Fibroblast of skin of right quadriceps (primary cell): ENCODE results near the gene CAMTA1.

Source experiments
- DNase-seq: peaks from one replicate; pipeline ENCODE4 v3.0.0-alpha.2; 2013

The CAMTA1 gene

DNA sequence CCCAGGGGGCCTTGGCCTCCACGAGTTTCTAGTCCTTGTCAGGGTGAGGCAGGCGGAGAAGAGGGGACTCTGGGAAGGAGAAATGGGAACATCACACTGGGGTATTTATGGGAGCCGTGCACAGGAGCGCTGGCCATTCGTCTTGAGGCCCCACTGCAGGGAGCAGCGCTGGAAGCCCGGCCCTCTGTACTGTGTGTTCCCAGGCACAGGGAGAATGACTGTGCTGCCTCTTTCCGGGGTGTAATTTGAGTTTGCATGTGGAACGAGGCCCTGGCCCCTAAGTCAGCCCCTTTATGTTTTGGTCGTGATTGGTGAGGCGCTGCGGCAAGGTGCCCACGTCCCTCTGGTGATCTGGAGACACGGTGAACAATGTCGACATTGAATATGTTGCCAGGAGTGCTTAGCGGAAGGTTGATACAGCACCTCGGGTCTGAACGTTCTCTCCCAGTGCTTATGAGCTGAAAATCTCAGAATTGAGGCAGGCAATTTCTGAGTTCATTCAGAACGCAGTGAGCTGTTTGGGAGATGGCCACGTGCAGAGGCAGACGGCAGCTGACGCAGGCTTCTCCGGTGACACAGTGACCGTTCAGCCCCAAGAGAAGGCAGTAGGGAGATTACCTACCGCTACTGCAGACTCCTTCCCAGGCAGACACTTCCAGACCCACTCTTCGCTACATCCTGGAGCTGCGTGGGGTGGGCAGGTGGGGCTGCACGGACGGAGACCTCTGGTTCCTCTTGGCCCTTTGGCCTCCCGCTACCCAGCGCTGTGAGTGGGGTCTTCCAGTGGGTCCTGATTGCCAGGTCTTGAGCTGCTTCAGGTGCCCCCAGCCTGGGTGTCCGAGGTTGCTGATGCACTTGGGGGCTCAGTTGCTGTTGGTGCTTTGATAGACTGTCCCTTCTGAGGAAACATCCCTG, 265.8 kb downstream of the CAMTA1 start:
- DNase-seq: no peak

DNA sequence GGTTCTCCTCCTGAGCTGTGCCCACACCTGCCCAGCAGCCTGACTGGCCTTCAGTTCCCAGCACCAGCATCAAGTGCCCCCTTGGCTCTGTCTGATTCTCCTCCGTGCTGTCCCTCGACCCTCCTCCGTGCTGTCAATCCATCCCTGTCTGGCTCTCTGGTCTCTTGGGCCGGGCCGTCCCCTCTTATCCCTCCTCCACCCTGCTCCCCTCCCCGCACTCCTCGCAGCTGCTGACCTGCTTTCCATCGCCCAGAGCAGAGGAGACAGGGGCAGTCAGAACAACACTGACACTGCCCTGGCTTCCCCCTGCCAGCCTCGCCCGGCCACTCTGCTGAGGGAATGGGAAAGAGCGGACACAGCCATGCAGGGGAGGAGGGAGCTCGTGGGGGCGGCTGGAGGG, 267.4 kb downstream of the CAMTA1 start:
- DNase-seq: no peak

GRCh38 chr1:7060745-7061144, 275.5 kb downstream of the CAMTA1 start:
- no peak for DNase-seq

- no peak for DNase-seq
Observed at GRCh38 chr1:7062346-7063061, 277.2 kb downstream of the CAMTA1 start.

GRCh38 chr1:7063981-7064380, 278.7 kb downstream of the CAMTA1 start:
- DNase-seq: no peak

DNA sequence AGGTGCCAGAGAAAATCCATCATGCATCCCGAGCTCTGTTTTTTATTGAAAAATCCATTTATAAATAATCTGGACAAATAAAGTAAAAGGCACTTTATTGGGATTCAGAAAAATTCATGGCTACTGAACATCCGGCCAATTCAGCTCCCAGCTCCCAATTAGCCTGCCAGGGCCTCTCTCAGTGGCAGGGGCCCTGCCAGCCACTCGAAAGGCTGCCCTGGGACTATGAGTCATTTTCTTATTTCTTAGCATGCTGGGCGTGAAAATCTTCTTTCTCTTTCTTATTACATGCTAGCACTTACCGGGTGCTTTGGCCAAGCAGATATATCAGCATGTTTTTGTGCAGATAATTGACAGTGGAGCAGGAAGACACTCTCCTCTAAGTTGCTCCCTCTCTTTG, 283.3 kb downstream of the CAMTA1 start:
- DNase-seq: no peak

DNA sequence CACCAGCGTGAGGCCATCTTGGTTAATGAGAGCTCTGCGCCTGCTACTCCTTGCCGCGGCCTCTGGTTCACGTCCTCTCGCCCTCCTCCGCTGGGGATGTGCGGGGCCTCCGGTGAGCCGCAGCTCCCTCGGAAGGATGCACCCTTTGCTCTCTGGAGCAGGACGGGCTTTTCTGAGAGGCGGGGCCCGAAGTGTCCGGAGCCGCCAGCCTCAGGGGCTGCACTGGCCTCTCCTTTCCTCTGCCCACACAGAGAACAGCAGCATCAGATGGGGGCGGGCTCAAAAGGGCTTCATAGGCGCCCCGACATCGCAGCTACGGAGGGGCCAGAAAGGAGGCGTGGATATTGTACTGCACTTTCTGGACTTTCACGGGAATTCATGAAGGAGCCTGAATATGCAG, 284.7 kb downstream of the CAMTA1 start:
- peak; percentile 3 for DNase-seq

GRCh38 chr1:7070389-7071029, 285.3 kb downstream of the CAMTA1 start:
- peak; percentile 61 for DNase-seq

GRCh38 chr1:7076117-7076516, 290.9 kb downstream of the CAMTA1 start:
- no peak for DNase-seq

DNA sequence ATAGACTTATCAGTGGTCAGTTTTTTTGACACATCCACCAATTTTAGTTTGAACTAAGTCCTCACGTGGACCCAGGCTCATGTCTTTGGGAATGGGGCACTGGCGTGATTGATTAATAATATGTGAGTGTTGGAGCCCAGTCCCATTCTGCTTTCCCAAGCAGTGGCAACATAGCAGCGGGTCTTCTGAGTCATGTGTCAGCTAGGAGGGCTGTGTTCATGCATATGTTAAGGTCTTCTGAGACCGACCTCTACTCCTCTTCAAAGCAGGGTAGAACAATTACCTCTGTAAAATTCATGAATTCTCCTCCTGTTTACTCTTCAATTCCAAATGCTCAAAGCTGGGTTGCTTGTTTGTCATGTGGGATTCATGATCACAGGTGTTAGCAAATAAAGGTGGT, 291.3 kb downstream of the CAMTA1 start:
- DNase-seq: no peak

- no peak for DNase-seq
Observed at GRCh38 chr1:7077136-7077535, 291.9 kb downstream of the CAMTA1 start.

DNA sequence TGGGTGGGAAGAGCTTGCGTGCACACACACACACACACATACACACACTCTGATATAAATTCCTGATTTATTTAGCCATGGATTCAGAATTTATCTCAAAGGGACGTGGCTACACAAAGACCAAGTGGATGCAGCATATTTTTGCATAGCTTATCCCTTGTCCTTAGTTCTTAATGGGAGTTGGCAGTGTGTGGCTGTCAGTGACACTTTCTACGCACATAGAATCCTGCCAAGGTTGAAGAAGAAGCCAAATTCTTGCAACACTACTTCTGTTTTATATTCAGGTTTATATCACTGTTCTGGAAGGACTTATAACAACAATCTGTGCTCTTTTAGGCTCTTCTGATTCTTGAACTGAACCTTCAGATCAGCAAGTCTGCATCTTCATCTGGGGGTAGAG, 292.7 kb downstream of the CAMTA1 start:
- no peak for DNase-seq

DNA sequence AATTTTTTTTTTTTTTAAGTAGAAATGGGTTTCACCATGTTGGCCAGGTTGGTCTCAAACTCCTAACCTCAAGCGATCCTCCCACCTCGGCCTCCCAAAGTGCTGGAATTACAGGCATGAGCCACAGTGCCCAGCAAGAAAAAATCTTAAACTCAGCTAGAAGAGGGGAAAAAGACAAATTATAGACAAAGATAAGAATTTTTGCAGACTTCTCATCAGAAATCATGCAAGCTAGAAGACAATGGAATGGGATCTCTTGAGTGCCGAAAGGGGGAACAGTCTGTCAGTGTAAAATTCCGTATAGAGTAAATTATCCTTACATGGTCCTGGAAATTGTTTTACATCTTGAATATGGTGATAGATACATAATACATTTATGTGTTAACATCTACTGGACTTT, 294.4 kb downstream of the CAMTA1 start:
- DNase-seq: no peak

DNA sequence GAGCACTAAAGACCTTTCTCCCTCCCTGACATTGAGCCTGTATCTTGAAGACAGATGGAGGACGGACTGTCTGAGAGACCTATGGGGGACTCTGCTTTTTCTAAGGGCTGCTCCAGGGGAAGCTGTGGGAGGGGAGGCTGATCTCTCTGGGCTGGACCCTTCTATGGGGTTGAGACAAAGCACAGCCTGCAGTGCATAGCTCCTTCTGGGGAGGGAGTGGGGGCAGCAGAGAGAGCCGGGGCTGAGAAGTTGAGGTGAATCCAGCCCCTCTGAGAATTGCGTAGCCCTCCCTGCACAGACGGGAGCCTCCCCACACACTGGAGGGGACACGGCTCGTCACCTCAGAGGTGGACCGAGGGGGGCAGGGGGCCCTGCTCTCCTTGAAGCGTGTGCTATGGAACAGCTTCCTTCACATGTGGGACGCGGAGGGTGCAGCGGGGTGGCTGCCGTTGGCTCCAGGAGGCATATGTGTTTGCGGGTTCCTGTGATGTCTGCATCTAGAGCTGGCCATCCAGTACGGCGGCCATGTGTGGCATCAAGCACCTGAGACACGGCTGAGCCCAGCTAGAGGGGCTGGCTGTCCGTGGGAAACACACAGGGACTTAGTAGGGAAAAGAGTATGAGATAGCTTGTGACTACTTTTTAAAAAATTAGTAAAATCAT, 299.1 kb downstream of the CAMTA1 start:
- DNase-seq: no peak

DNA sequence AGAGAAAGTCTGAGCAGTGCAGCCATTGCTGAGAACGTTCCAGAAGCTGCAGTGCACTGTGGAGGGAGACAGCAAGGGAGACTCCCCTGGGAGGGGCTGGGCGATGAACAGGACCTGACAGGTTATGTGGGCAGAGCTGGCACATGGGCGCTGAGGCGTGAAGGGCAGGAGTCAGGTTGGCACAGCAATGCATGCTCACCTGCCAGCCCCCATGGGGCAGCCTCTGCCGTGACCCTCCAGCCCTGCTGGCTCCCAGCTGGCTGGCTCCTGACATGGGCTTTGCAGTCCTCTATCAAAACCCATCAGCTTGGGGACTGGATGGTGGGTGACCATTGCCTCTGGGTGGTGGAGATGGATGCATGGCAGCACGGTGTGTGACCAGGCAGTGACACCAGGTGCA, 300.3 kb downstream of the CAMTA1 start:
- no peak for DNase-seq

DNA sequence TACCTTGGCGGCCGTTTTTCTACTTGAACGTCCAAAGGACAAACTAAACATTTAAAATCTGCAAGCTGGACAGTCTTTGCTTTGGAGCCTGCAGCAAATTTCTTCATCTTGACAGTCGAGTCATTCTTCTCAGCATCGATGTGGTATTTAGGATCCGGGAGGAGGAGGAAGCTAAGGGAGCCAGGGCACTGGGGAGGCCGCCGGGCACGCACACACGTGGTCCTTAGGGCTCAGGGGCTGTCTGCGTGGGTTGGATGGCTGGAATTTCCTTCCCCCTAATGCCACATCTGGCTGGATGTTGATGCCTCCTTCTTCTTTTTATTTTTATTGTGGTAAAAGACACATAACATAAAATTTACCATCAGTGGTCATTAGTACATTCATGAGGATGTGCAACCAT, 300.9 kb downstream of the CAMTA1 start:
- DNase-seq: no peak

DNA sequence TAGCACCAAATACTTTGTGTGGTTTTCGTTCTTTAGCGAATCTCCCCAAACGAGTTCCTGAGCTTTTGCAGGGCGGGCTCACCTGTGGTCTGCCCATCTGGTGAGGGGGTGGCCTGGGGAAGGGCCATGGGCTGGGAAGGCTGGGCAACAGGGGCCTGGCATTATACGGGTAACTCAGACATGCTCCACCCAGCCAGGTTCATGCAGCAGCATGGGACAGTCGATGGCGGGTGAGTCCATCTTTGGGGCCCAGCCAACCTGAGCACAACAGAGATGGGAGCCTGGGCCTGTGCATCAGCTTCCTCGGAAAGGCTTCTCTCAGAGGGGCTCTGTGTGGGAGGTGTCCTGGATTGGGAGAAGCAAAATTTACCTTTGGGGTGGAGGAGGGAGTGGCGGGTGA, 302.6 kb downstream of the CAMTA1 start:
- no peak for DNase-seq

DNA sequence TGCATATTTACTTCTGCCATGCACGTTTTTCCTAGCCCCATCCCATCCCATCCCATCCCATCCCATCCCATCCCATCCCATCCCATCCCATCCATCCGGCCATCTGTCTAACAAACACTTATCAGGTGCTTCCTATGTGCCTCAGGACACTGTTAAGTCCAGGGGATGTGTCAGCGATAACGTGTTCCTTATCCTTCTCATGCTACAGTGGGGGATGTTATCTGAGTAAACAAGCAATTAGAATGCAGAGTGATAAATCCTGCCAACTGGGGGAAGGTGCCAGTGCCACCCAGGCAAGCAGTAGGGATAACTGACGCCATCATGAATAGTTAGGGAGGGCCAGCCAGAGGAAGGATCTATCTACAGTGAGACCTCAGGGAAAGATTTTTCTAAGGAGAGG, 304.2 kb downstream of the CAMTA1 start:
- DNase-seq: no peak

DNA sequence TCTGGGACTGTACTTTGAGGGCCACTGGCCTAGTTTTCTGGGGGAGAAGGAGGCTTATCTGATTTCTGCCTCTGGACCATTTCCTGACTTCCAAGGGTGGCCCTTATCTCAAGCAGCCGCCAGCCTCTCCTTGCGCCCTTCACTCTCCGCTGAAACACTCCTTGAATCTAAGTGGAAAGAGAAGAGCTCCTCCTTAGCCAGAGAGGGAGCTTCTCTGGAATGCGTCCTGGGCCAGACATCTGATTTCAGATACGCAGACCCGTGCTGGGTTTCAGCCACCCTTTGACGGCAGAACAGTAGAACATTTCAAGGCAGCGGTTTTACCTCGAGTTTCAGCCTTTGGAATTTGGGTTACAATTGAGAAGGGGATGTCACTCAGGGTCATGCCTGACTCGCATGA, 308.0 kb downstream of the CAMTA1 start:
- no peak for DNase-seq

DNA sequence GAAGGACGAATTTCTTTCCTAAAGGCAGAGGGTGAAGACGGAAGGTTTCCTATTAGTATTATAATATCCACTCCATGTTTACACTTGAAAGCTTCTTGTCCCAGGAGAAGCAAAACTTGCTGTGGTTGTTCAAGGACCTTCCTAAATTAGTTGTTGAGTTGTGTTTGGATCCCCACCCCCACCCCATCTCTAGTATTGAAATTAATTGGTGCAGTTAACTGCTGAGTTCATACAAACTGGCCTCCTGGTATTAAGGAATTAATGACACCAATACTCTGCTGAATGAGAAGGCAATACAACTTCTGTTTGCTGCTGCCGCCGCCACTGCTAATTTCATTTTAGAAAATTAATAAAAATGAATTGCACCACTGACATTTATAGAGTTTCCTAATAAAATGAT, 308.8 kb downstream of the CAMTA1 start:
- no peak for DNase-seq

DNA sequence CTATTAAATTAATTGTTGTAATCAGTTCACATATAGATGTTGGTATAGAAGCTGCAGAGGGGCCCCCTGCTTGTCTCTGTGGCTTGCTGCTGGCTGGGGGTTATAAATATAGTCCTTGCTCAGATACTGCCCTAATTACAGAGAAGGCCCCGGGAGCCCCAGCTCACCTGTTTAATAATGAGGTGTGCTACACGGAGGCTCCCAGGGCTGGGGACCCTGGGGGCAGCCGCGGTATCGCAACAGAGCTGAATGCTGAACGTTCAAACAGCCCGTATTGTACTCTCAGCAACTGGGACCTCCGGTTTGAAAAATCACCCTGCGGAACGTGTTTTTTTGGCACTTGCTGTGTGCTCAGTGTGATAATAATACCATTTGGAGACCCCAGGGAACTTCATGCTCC, 309.3 kb downstream of the CAMTA1 start:
- no peak for DNase-seq

DNA sequence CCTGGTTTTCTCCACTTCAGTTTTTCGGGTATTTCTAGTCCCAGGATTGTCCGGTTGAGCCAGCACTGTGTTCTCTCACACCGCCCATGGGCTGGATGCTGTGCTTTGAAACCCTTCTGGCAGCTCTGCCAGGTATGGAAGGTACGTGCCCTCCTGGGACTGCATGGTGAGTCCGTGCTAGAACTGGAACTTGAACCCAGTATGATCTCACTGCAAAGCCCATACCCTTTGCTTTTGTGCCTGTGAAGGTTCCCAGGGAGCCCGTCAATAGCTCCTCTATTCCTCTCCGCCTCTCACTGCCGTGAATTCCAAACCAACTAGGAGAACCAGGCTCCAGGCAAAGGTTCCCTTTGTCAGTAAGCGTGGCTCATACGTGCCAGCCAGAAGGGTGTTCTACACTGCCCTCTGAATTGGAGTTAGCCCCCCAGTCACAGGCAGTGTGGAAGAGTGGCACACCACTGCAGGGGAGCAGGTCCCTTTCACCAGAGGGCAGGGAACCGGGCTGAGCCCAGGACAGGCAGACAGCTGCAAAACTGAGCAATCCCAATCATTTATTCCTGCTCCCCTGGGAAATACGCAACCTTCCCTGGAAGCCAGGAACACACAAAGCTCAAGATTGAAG, 310.2 kb downstream of the CAMTA1 start:
- no peak for DNase-seq
